Right lobe of liver (tissue), 6 donors: ENCODE results near the gene HOXD10. TPM values are rescaled to one million over a fixed set of nuclear protein-coding genes. Genes with fewer than 3 reads are reported as not detected.

Source experiments
- ATAC-seq, 4 donors: fragments of 200-7000 bp; cut with Tn5 transposase; one replicate each; pipeline ENCODE4 v1.9.1; 2020; ENCODE audit warnings: mild to moderate bottlenecking in 4 of 4, moderate library complexity in 4 of 4
- DNase-seq, 3 donors: peaks; one replicate each; pipeline ENCODE4 v3.0.0-alpha.2; 2020
- H3K27ac ChIP-seq, 3 donors: fragments of 200-600 bp; one replicate each; pipeline ENCODE4 v1.8.0; 2022
- H3K27me3 ChIP-seq, 2 donors: fragments of 200-600 bp; one replicate each; pipeline ENCODE4 v1.8.0; 2022
- H3K36me3 ChIP-seq, 4 donors: fragments of 200-600 bp; sonication (generic) in 1 of 4; one replicate each; pipeline versions ENCODE4 v1.5.1 to v1.8.0; 2017 to 2022; ENCODE audit warnings: control low read depth in 1 of 4
- H3K4me1 ChIP-seq, 4 donors: fragments of 200-600 bp; sonication (generic) in 1 of 4; one replicate each; pipeline versions ENCODE4 v1.5.1 to v1.8.0; 2017 to 2022; ENCODE audit warnings: control low read depth in 1 of 4
- H3K4me3 ChIP-seq, 3 donors: fragments of 200-600 bp; one replicate each; pipeline ENCODE4 v1.8.0; 2022
- H3K9me3 ChIP-seq, 4 donors: fragments of 200-600 bp; sonication (generic) in 1 of 4; one replicate each; pipeline versions ENCODE4 v1.5.1 to v1.8.0; 2017 to 2022; ENCODE audit warnings: control low read depth in 1 of 4
- POLR2A ChIP-seq: fragments of 450-650 bp; IDR thresholded peaks from one replicate; pipeline ENCODE4 v1.6.1; 2017; ENCODE audit warnings: antibody characterized with exemption, mild to moderate bottlenecking
- WGBS: methylation state at CpG from one replicate; pipeline ENCODE4 v1.1.6; 2018; ENCODE audit warnings: low coverage, low lambda C conversion rate; ENCODE audit not compliant: insufficient coverage; ENCODE audit errors: missing lambda C conversion rate; 5-methylcytosine and 5-hydroxymethylcytosine counted together
- intact Hi-C, 2 donors: fragments of 100-400 bp; cut with DNase I; formaldehyde crosslinking; loops; one replicate each; pipeline versions ENCODE4 v1.11.2 to v1.14.1; 2022
- total RNA-seq, 6 experiments: library from RNA; depleted of rRNA in 2 of 6; stranded (reverse); fragments of >200 nt in 2 of 6; fragmentation: NEBNext Ultra II Directional in 3 of 6; extraction: Animal tissue kit (Norgen Biotek cat#: 25700) in 3 of 6; gene quantifications; one replicate each; pipeline versions ENCODE4 v1.1.0 to v1.2.4, GENCODE V29; 2016 to 2023
- TF ChIP-seq, protein P1 (sequence below), 4 donors: fragments of 200-600 bp in 3 of 4; fragments of 450-650 bp in 1 of 4; IDR thresholded peaks; one replicate each; pipeline versions ENCODE4 v1.5.1 to v1.8.0; 2016 to 2022; ENCODE audit warnings: antibody characterized with exemption in 4 of 4, mild to moderate bottlenecking in 2 of 4
- donor health status: DM: no; HTN: yes; CAD: no.
- donor health status: DM: no; HTN: no; CAD: no.
- donor health status: DM: no; HTN: no; CAD: no.
- donor health status: DM: no; HTN: yes; CAD: no.
- donor health status: DM: no; HTN: yes; CAD: no.

HOXD10 gene
- total RNA-seq, 6 experiments from 2014 or later, result not detected

DNA sequence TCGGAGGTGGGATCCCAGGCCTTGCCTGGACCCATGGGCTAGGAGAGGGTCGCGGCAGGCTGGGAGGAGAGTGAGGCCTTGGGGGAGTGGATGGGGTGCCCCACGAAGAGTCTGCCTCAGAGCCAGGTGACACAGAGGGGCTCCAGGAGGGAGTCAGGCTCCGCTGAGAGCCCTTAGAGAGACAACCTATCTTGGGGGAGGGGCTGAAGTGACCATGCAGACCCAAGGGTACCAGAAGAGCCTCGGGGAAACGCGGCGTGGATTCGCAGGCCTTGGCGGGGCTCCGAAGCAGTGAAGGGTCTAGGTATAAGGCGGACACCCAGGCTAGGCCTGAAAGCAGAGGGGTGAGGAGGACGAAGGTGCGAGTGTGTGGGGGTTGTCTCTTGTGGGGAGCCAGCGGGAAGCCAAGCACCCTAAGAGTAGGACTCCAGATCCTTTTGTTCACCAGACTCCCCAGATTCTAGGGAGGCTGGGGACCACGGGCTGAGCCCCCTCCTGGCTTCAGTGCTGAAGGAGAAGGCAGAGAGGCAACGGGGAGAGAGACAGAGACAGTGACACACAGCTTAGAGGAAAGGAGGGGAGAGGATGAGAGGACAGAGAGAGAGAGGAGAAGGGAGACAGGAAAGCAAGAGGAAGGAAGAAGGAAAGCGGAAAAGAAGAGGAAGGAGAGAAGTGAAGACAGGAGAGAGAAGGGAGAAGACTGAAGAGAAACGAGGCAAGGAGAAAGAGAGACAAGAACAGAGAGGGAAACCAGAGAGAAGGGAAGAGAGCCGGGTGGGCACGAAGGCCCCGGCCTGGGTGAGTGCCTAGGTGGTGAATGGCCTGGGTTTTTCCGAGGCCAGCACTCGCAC lies 10.6 kb upstream of the HOXD10 start:
- 3% methylated on average over 21 of the region's 25 CpGs for WGBS
- Histone ChIP-seq H3K36me3 (no peaks in the 10 kb centered on the region), H3K4me3 (no peak overlapping the region), H3K4me1 (peaks cover 0 to 8% (median 0%) of the 10 kb centered on the region in 4 donors), H3K27ac (no peak overlapping the region), H3K9me3 (no peaks in the 10 kb centered on the region), H3K27me3 (peaks cover 34 to 88% of the 10 kb centered on the region in 2 donors)
- intact Hi-C loops, result no loop called here
- DNase-seq (no peak), ATAC-seq (no peak)
- TF ChIP-seq POLR2A, result no peak
- TF ChIP-seq, protein P1, sequence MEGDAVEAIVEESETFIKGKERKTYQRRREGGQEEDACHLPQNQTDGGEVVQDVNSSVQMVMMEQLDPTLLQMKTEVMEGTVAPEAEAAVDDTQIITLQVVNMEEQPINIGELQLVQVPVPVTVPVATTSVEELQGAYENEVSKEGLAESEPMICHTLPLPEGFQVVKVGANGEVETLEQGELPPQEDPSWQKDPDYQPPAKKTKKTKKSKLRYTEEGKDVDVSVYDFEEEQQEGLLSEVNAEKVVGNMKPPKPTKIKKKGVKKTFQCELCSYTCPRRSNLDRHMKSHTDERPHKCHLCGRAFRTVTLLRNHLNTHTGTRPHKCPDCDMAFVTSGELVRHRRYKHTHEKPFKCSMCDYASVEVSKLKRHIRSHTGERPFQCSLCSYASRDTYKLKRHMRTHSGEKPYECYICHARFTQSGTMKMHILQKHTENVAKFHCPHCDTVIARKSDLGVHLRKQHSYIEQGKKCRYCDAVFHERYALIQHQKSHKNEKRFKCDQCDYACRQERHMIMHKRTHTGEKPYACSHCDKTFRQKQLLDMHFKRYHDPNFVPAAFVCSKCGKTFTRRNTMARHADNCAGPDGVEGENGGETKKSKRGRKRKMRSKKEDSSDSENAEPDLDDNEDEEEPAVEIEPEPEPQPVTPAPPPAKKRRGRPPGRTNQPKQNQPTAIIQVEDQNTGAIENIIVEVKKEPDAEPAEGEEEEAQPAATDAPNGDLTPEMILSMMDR (IDR thresholded peaks at IDR 0.05), result no peak

DNA sequence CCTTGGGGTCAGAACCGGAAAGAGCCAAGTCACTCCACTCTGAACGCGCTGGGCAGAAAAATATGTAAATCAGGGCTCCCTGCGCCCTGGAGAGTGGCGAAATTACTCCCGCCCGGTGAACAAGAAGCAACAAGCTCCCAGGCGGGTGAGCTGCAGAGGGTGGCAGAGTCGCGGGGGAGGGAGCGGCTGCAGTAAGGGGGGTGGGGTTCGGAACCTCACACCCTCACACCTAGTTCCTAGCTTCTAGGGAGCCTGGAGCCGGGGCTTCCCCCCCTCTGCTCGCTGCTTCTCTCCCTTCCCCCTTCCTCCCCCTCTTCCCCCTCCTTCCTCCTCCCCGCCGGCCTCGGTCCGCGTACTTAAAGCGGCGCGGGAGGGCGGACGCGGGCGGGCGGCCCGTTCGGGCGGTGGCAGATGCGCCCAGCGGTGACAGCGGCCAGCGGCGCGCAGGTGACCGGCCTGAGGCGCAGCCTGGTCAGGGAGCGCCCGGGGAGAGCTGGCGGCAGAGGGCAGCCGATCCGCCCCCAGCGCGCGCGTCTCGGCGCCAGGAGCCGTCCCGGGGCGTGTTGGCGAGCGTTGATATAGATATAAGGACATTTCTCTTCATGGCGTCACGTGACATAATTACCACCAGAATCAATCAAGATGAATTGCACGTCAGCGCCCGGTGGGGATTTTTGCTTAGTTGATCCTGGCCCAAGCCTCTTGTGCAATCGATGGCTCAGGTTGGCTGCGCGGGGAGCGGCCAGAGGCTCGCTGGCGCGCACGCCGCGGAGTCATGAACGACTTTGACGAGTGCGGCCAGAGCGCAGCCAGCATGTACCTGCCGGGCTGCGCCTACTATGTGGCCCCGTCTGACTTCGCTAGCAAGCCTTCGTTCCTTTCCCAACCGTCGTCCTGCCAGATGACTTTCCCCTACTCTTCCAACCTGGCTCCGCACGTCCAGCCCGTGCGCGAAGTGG lies 9.7 kb upstream of the HOXD10 start, which contains the start of gene HOXD11:
Gene HOXD11, plus strand, starts transcription at position 700 of the 959 bp plus-strand sequence. Its CDS starts 76 bp downstream, at position 776.
- peak; percentile 60 to 72 (median 64) for DNase-seq
- Histone ChIP-seq H3K4me1 (peaks cover 0 to 8% (median 0%) of the 10 kb centered on the region in 4 donors), H3K4me3 (no peak within 1 kb of the TSS), H3K27me3 (peaks cover 29 to 86% of the 10 kb centered on the region in 2 donors), H3K36me3 (no peaks in the 10 kb centered on the region), H3K9me3 (no peaks in the 10 kb centered on the region), H3K27ac (no peak within 1 kb of the TSS)
- intact Hi-C loops, result no loop called here
- TF ChIP-seq, protein P1 (IDR thresholded peaks at IDR 0.05), result no peak
- TF ChIP-seq POLR2A, result no peak
- 3% methylated on average over 14 of the region's 85 CpGs for WGBS
- ATAC-seq, result peak; percentile 70 to 84 (median 80)

DNA sequence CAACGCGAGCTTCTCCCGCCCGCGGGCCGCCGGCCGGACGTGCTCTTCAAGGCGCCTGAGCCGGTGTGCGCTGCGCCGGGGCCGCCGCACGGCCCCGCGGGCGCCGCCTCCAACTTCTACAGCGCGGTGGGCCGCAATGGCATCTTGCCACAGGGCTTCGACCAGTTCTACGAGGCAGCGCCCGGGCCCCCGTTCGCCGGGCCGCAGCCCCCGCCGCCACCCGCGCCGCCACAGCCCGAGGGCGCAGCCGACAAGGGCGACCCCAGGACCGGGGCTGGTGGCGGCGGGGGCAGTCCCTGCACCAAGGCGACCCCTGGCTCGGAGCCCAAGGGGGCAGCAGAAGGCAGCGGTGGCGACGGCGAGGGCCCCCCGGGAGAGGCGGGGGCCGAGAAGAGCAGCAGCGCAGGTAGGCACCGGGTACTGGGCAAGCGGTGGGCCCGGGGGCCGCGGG lies 8.8 kb upstream of the HOXD10 start:
- TF ChIP-seq POLR2A, result no peak
- TF ChIP-seq, protein P1 (IDR thresholded peaks at IDR 0.05), result no peak
- H3K27me3 ChIP-seq, result peaks cover 24 to 87% of the 10 kb centered on the region in 2 donors
- no peaks in the 10 kb centered on the region for H3K36me3 ChIP-seq
- ATAC-seq (no peak), DNase-seq (no peak)
- H3K9me3 ChIP-seq, result no peaks in the 10 kb centered on the region
- H3K4me3 ChIP-seq, result no peak overlapping the region
- H3K27ac ChIP-seq, result no peak overlapping the region
- WGBS, result 0% methylated on average over 9 of the region's 59 CpGs
- intact Hi-C loops, result no loop called here
- H3K4me1 ChIP-seq, result peaks cover 0 to 8% (median 0%) of the 10 kb centered on the region in 4 donors

DNA sequence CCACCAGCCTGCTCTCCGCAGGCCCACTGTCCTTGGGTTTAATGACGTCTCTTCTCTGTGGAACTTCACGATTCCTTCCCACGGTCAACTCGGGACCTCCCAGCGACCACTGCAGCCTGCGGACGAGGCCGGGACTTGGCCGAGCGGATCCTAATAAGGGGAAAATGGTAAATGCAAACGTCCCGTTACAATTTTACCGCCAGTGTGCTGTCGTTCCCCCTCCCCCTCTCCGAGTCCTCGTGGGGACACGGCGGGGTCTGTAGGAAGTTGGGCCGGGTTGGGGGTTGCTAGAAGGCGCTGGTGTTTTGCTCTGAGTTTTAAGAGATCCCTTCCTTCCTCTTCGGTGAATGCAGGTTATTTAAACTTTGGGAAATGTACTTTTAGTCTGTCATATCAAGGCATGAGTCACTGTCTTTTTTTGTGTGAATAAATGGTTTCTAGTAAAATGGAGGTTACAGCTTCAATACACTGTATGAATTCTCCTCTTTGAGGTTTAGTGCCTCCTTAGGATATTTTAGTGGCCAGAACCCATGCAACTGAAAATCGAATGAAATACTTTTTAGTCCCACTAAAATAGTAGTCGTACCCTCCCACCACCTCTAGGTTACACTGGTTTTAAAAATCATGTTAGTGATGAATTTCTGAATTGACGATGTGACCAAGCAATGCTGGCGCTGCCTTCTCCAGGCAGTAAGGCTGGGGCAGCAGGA lies 7.2 kb upstream of the HOXD10 start:
- no peaks in the 10 kb centered on the region for H3K9me3 ChIP-seq
- H3K27ac ChIP-seq, result no peak overlapping the region
- no peak overlapping the region for H3K4me3 ChIP-seq
- DNase-seq (no peak), ATAC-seq (no peak)
- TF ChIP-seq, protein P1 (IDR thresholded peaks at IDR 0.05), result no peak
- TF ChIP-seq POLR2A, result no peak
- H3K36me3 ChIP-seq, result no peaks in the 10 kb centered on the region
- intact Hi-C loops, result no loop called here
- WGBS, result 8% methylated on average over 16 of the region's 26 CpGs
- peaks cover 15 to 86% of the 10 kb centered on the region in 2 donors for H3K27me3 ChIP-seq
- H3K4me1 ChIP-seq, result peaks cover 0 to 8% (median 0%) of the 10 kb centered on the region in 4 donors
